Adrenal gland (tissue), 5 donors: ENCODE results near the gene EIF1B.

Experiments used
- POLR2A ChIP-seq, 2 donors: fragments of 450-650 bp; IDR thresholded peaks; one replicate each; pipeline ENCODE4 v1.6.1; 2017; ENCODE audit warnings: antibody characterized with exemption in 2 of 2, mild to moderate bottlenecking in 2 of 2, moderate library complexity in 1 of 2
- TF ChIP-seq, protein P1 (sequence below), 6 experiments: fragments of 450-650 bp in 4 of 6; fragments of 200-600 bp in 2 of 6; sonication (generic) in 1 of 6; IDR thresholded peaks; 1 replicate in 5 of 6; 2 replicates in 1 of 6; pipeline versions ENCODE4 v1.5.1 to v1.8.0; 2016 to 2021; ENCODE audit warnings: antibody characterized with exemption in 6 of 6, mild to moderate bottlenecking in 2 of 6, moderate library complexity in 1 of 6
- donor health status: DM: no; HTN: no; CAD: no.

DNA sequence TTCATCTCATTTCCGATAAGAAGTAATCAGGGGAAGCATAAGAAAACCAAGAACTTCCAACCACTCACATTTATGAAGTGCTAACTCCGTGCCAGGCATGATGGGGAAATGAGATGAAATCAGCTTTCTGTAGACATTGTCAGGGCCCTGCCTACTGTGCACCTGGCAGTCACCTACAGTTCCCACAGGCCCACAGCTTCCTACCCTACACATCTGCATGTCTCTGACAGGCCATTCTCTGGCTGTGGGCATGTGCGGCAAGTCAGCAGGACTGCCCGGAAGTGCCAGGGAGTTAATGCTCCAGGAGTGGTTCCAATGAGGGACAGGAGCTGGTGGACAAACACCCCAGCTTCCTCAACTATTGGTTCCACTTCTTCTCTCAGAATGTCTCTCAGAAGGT, 24.3 kb downstream of the EIF1B start:
- no peak for TF ChIP-seq POLR2A (IDR thresholded peaks at IDR 0.05)
- TF ChIP-seq, protein P1, sequence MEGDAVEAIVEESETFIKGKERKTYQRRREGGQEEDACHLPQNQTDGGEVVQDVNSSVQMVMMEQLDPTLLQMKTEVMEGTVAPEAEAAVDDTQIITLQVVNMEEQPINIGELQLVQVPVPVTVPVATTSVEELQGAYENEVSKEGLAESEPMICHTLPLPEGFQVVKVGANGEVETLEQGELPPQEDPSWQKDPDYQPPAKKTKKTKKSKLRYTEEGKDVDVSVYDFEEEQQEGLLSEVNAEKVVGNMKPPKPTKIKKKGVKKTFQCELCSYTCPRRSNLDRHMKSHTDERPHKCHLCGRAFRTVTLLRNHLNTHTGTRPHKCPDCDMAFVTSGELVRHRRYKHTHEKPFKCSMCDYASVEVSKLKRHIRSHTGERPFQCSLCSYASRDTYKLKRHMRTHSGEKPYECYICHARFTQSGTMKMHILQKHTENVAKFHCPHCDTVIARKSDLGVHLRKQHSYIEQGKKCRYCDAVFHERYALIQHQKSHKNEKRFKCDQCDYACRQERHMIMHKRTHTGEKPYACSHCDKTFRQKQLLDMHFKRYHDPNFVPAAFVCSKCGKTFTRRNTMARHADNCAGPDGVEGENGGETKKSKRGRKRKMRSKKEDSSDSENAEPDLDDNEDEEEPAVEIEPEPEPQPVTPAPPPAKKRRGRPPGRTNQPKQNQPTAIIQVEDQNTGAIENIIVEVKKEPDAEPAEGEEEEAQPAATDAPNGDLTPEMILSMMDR (IDR thresholded peaks at IDR 0.05) = no peak
